Breast epithelium (tissue), 3 donors: ENCODE data around the gene VPS45.

Experiments
- CTCF ChIP-seq, 3 donors: fragments of 450-650 bp; IDR thresholded peaks; one replicate each; pipeline ENCODE4 v1.5.1; 2016 to 2017; ENCODE audit warnings: antibody characterized with exemption in 3 of 3, mild to moderate bottlenecking in 3 of 3, moderate library complexity in 3 of 3
- POLR2AphosphoS5 ChIP-seq, 3 donors: sonication (generic); formaldehyde crosslinking; IDR thresholded peaks; one replicate each; pipeline ENCODE4 v1.6.1; 2017; ENCODE audit warnings: antibody characterized with exemption in 3 of 3

GRCh38 chr1:150146849-150147542 lies 79.4 kb downstream of the VPS45 start:
- TF ChIP-seq POLR2AphosphoS5 (IDR thresholded peaks at IDR 0.05) (no peak), CTCF (IDR thresholded peaks at IDR 0.05) (no peak)
